ENCODE measurements around the gene SLC18A2.

Gene SLC18A2

DNA sequence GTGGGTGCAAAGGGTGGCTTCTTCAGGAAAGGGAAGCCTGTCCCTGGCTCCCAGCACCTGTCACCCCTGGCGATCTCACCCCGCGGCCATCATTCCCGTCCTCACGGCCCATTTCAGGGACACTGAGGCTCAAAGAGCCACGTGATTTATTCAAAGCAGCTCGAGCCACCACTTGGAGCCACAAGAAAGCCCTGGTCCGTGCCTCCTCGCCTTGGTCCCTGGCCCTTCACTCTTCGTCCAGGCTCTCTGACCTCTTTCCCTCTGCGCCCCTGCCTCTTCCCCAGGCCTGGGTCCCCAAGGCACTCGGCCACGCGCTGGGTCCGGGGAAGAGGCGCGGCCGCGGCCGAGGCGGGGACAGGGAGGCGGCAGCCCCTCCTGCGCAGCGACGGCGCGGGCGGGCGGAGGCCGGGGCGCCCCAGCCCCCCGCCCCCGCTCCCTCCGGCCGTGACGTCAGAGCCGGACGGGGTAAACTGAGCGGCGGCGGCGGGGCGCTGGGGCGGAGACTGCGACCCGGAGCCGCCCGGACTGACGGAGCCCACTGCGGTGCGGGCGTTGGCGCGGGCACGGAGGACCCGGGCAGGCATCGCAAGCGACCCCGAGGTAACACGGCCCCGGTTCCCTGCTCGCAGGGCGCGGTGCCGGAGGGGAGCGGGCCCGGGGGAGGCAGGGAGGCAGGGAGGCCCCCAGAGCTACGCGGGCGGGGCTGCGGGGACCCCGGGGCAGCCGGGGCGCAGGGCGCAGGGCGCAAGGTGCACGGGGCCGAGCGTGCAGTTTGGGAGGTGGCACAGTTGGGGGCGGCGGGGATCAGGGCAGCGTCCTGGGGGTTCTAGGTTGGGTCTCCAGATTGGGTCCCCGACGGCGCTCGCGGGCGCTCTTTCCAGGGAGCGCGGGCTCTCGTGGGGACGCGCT, at the start of gene SLC18A2:
Gene SLC18A2 (plus strand): TSS at position 494 of the 909 bp plus-strand sequence. CDS start 580 bp downstream, outside the sequence.
- no peak within 1 kb of the TSS; the same call in 1 of the 2 replicates for H3K9ac ChIP-seq
- TF ChIP-seq Cebpa-rat (IDR thresholded peaks at IDR 0.05), result no peak
- peaks cover 37% of the 10 kb centered on the region for H3K27me3 ChIP-seq
- no peaks in the 10 kb centered on the region for H3K36me3 ChIP-seq
- peaks cover 36% of the 10 kb centered on the region for H3K4me1 ChIP-seq
- H3K4me3 ChIP-seq, result peak within 1 kb of the TSS; percentile 44
- H4K20me1 ChIP-seq, result no peaks in the 10 kb centered on the region
- peak within 1 kb of the TSS; percentile 68 for H3K27ac ChIP-seq
- peak within 1 kb of the TSS; percentile 66 for H3K4me2 ChIP-seq
- 0 out of 2 replicates have a peak, but pooled peaks cover 12% of the 10 kb centered on the region for H3K9me3 ChIP-seq

GRCh38 chr10:117197189-117197588, 43.7 kb upstream of the SLC18A2 start, which contains the start of gene KCNK18:
Gene KCNK18, plus strand, starts transcription at chr10:117197489. Its CDS starts 0 bp downstream, at chr10:117197489.
- no peak within 1 kb of the TSS for H3K27ac ChIP-seq
- no peak within 1 kb of the TSS for H3K4me3 ChIP-seq
- no peak within 1 kb of the TSS for H3K9ac ChIP-seq
- no peaks in the 10 kb centered on the region for H4K20me1 ChIP-seq
- no peaks in the 10 kb centered on the region for H3K4me1 ChIP-seq
- no peaks in the 10 kb centered on the region for H3K36me3 ChIP-seq
- TF ChIP-seq Cebpa-rat (IDR thresholded peaks at IDR 0.05), result no peak
- H3K4me2 ChIP-seq, result no peak within 1 kb of the TSS
- no peaks in the 10 kb centered on the region for H3K9me3 ChIP-seq
- H3K27me3 ChIP-seq, result no peaks in the 10 kb centered on the region

DNA sequence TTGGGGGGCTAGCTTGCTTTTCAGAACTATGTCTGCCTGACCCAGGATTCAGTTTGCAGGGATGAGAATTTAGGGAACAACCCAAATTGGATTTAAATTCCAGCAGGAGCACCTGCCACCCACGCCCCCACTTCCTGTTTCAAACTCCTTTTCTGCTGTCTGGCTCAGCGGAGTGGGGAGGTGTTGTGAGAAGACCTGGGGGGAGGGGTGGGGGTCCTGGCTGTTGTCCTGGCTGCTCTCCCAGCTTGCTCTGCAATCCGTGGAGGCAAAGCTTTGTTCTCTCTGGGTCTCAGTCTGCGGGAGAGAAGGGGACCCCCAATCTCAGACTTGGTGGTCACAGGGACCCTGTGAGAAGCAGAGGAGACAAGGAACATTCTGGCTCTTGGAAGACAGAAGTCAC, 42.8 kb upstream of the SLC18A2 start:
- H3K36me3 ChIP-seq, result no peaks in the 10 kb centered on the region
- no peak for TF ChIP-seq Cebpa-rat (IDR thresholded peaks at IDR 0.05)
- no peaks in the 10 kb centered on the region for H4K20me1 ChIP-seq
- no peak overlapping the region for H3K9ac ChIP-seq
- no peaks in the 10 kb centered on the region for H3K4me1 ChIP-seq
- H3K4me2 ChIP-seq, result no peak overlapping the region
- H3K27ac ChIP-seq, result no peak overlapping the region
- H3K4me3 ChIP-seq, result no peak overlapping the region
- H3K27me3 ChIP-seq, result no peaks in the 10 kb centered on the region
- no peaks in the 10 kb centered on the region for H3K9me3 ChIP-seq

- Histone ChIP-seq H3K4me1 (no peaks in the 10 kb centered on the region), H3K27me3 (no peaks in the 10 kb centered on the region), H4K20me1 (no peaks in the 10 kb centered on the region), H3K9me3 (no peaks in the 10 kb centered on the region), H3K27ac (no peak overlapping the region), H3K4me3 (no peak overlapping the region), H3K36me3 (no peaks in the 10 kb centered on the region), H3K4me2 (no peak overlapping the region), H3K9ac (no peak overlapping the region)
- no peak for TF ChIP-seq Cebpa-rat (IDR thresholded peaks at IDR 0.05)
Measured at GRCh38 chr10:117201826-117202225, 39.1 kb upstream of the SLC18A2 start.

DNA sequence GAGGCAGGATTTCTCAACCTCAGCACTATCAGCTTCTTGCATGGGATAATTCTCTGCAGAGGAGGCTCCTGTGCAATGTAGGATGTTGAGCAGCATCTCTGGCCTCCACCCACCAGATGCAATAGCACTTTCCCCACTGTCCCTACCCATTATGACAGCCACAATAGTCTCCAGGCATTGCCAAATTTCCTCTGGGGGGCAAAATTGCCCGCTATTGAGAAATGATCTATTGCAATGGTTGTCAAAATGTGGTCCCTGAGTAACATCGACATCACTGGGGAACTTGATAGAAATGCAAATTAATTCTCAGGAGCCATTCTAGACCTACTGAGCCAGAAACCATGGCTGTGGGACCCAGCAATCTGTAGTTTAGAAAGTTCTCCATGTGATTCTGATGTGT, 36.6 kb upstream of the SLC18A2 start:
- H3K36me3 ChIP-seq, result no peaks in the 10 kb centered on the region
- H4K20me1 ChIP-seq, result no peaks in the 10 kb centered on the region
- H3K4me1 ChIP-seq, result no peaks in the 10 kb centered on the region
- no peaks in the 10 kb centered on the region for H3K9me3 ChIP-seq
- H3K27ac ChIP-seq, result no peak overlapping the region
- no peak overlapping the region for H3K4me2 ChIP-seq
- H3K4me3 ChIP-seq, result no peak overlapping the region
- no peak overlapping the region for H3K9ac ChIP-seq
- no peaks in the 10 kb centered on the region for H3K27me3 ChIP-seq
- TF ChIP-seq Cebpa-rat (IDR thresholded peaks at IDR 0.05), result no peak

GRCh38 chr10:117212176-117212575, 28.7 kb upstream of the SLC18A2 start:
- H3K4me1 ChIP-seq, result peaks cover 9% of the 10 kb centered on the region
- peaks cover 23% of the 10 kb centered on the region for H3K9me3 ChIP-seq
- H3K27ac ChIP-seq, result no peak overlapping the region
- no peak for TF ChIP-seq Cebpa-rat (IDR thresholded peaks at IDR 0.05)
- no peaks in the 10 kb centered on the region for H3K36me3 ChIP-seq
- H4K20me1 ChIP-seq, result no peaks in the 10 kb centered on the region
- no peaks in the 10 kb centered on the region for H3K27me3 ChIP-seq
- no peak overlapping the region for H3K4me3 ChIP-seq
- no peak overlapping the region for H3K9ac ChIP-seq
- H3K4me2 ChIP-seq, result no peak overlapping the region

- Histone ChIP-seq H4K20me1 (no peaks in the 10 kb centered on the region), H3K27ac (no peak overlapping the region), H3K4me1 (peaks cover 11% of the 10 kb centered on the region), H3K36me3 (no peaks in the 10 kb centered on the region), H3K27me3 (no peaks in the 10 kb centered on the region), H3K4me2 (no peak overlapping the region), H3K9me3 (peaks cover 23% of the 10 kb centered on the region), H3K9ac (no peak overlapping the region), H3K4me3 (no peak overlapping the region)
- no peak for TF ChIP-seq Cebpa-rat (IDR thresholded peaks at IDR 0.05)
Measured at GRCh38 chr10:117214401-117214800, 26.5 kb upstream of the SLC18A2 start.

- no peak for TF ChIP-seq Cebpa-rat (IDR thresholded peaks at IDR 0.05)
Measured at GRCh38 chr10:117215079-117215478, 25.8 kb upstream of the SLC18A2 start.

GRCh38 chr10:117216028-117216427, 24.9 kb upstream of the SLC18A2 start:
- no peaks in the 10 kb centered on the region for H3K27me3 ChIP-seq
- H3K4me3 ChIP-seq, result peak overlapping the region; percentile 58; the same call in 1 of the 2 replicates

More at GRCh38 chr10:117215079-117215478, 25.8 kb upstream of the SLC18A2 start:
- Histone ChIP-seq H3K9me3 (peaks cover 23% of the 10 kb centered on the region), H3K4me2 (no peak overlapping the region), H3K27me3 (no peaks in the 10 kb centered on the region), H3K36me3 (no peaks in the 10 kb centered on the region), H3K9ac (no peak overlapping the region), H4K20me1 (no peaks in the 10 kb centered on the region), H3K4me3 (no peak overlapping the region), H3K4me1 (peaks cover 7% of the 10 kb centered on the region), H3K27ac (no peak overlapping the region)

GRCh38 chr10:117216611-117217195, 24.2 kb upstream of the SLC18A2 start:
- no peaks in the 10 kb centered on the region for H3K27me3 ChIP-seq
- H3K4me1 ChIP-seq, result peaks cover 15% of the 10 kb centered on the region
- peak overlapping the region; percentile 58 for H3K4me3 ChIP-seq
- TF ChIP-seq Cebpa-rat (IDR thresholded peaks at IDR 0.05), result no peak
- H3K9me3 ChIP-seq, result peaks cover 15% of the 10 kb centered on the region
- no peaks in the 10 kb centered on the region for H4K20me1 ChIP-seq
- H3K27ac ChIP-seq, result no peak overlapping the region
- H3K4me2 ChIP-seq, result peak overlapping the region; percentile 80
- no peaks in the 10 kb centered on the region for H3K36me3 ChIP-seq
- H3K9ac ChIP-seq, result no peak overlapping the region

More at GRCh38 chr10:117216028-117216427, 24.9 kb upstream of the SLC18A2 start:
- Histone ChIP-seq H3K4me2 (peak overlapping the region; percentile 80), H3K27ac (no peak overlapping the region), H4K20me1 (no peaks in the 10 kb centered on the region), H3K36me3 (no peaks in the 10 kb centered on the region), H3K4me1 (peaks cover 9% of the 10 kb centered on the region), H3K9me3 (peaks cover 22% of the 10 kb centered on the region), H3K9ac (no peak overlapping the region)
- no peak for TF ChIP-seq Cebpa-rat (IDR thresholded peaks at IDR 0.05)
